ENCODE data around the gene LMTK3.

GRCh38 chr19:48500830-48501493 is 10.7 kb downstream of the LMTK3 start:
- TF ChIP-seq POLR2A (IDR thresholded peaks at IDR 0.05), result no peak
- TF ChIP-seq CTCF (IDR thresholded peaks at IDR 0.05), result no peak
